H7 (cell line): ENCODE measurements around the gene ZFP90. TPM values are rescaled to one million over a fixed set of nuclear protein-coding genes. Genes with fewer than 3 reads are reported as not detected.
A peak's percentile ranks its signal among the peaks of the same experiment; 100 is the strongest.

Experiments
- DNase-seq: peaks from one replicate; pipeline ENCODE4 v3.0.0; 2012
- H3K27me3 ChIP-seq: 2 replicates; pipeline ENCODE4 v1.6.0; 2011; ENCODE audit warnings: mild to moderate bottlenecking, low read length; ENCODE audit not compliant: control insufficient read depth, insufficient read depth
- H3K36me3 ChIP-seq: replicated peaks from 2 replicates; pipeline ENCODE4 v1.5.1; 2011; ENCODE audit warnings: low read length; ENCODE audit not compliant: control insufficient read depth, insufficient read depth
- H3K4me3 ChIP-seq: 2 replicates; pipeline ENCODE4 v1.5.1; 2011; ENCODE audit warnings: low read depth, mild to moderate bottlenecking, control low read depth, low read length, moderate library complexity; ENCODE audit not compliant: insufficient read depth
- total RNA-seq: library from RNA; depleted of rRNA; stranded (reverse); fragments of >200 nt; shearing (Covaris generic); gene quantifications from 2 replicates; pipeline ENCODE4 v1.2.3, GENCODE V29; 2014; rRNA removed

Gene ZFP90
- total RNA-seq, 1 experiment from 2014 or later = 18.5 TPM

GRCh38 chr16:68590201-68590994, 51.3 kb downstream of the ZFP90 start:
- peak; percentile 94 for DNase-seq
- Histone ChIP-seq H3K27me3 (no peaks in the 10 kb centered on the region), H3K4me3 (no peak overlapping the region), H3K36me3 (no peaks in the 10 kb centered on the region)

GRCh38 chr16:68592466-68593337, 53.6 kb downstream of the ZFP90 start:
- Histone ChIP-seq H3K27me3 (no peaks in the 10 kb centered on the region), H3K4me3 (no peak overlapping the region), H3K36me3 (no peaks in the 10 kb centered on the region)
- peak; percentile 32 for DNase-seq

- H3K4me3 ChIP-seq = no peak overlapping the region
These were observed 57.2 kb downstream of the ZFP90 start for GRCh38 chr16:68596266-68596665.

GRCh38 chr16:68599586-68599985, 60.5 kb downstream of the ZFP90 start:
- Histone ChIP-seq H3K27me3 (no peaks in the 10 kb centered on the region), H3K4me3 (no peak overlapping the region), H3K36me3 (no peaks in the 10 kb centered on the region)
- DNase-seq = no peak

More at GRCh38 chr16:68596266-68596665, 57.2 kb downstream of the ZFP90 start:
- H3K36me3 ChIP-seq = no peaks in the 10 kb centered on the region
- no peaks in the 10 kb centered on the region for H3K27me3 ChIP-seq
- DNase-seq = no peak

DNA sequence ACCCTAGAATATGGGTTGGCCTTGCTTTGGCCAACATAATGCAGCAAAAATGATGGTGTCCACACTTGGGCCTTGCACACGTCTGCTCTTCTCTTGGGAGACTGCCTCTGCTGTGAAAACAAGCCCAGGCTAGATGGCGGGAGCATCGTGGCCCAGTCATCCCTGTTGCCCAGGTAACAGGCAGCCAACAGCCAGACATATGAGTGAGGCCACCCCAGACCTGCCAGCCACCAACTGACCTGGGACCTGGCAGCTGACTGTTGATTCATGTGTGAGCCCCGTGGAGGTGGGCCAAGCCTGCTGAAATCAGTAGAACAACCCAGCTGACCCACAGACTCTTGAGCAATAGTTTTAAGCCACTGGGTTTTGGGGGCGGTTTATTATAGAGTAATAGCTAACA, 66.7 kb downstream of the ZFP90 start:
- Histone ChIP-seq H3K36me3 (no peaks in the 10 kb centered on the region), H3K27me3 (no peaks in the 10 kb centered on the region), H3K4me3 (no peak overlapping the region)
- DNase-seq = no peak

DNA sequence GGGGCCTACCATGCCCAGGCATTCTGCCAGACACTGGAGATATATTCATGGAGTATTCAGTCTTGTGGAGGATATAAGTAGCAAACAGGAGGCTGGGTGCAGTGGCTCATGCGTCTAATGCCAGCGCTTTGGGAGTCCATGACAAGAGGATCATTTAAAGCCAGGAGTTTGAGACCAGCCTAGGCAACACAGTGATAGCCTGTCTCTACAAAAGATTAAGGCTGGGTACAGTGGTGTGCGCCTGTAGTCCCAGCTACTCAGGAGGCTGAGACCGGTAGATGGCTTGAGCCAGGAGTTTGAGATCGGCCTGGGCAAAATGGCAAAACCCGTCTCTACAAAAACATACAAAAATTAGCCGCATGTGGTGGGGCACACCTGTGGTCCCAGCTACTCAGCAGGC, 68.4 kb downstream of the ZFP90 start:
- Histone ChIP-seq H3K4me3 (no peak overlapping the region), H3K36me3 (no peaks in the 10 kb centered on the region), H3K27me3 (no peaks in the 10 kb centered on the region)
- no peak for DNase-seq

DNA sequence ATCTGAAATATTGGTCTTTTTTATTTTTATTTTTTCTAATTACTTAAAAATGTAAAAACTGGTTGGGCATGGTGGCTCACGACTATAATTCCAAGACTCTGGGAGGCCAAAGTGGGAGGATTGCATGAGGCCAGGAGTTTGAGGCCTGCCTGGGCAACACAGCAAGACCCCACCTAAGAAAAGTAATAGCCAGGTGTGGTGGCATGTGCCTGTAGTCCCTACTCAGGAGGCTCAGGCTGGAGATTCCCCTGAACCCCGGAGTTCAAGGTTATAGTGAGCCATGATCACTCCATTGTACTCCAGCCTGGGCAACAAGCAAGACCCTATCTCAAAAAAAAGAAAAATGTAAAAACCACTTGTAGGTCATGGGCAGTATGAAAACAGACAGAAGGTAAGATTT, 69.2 kb downstream of the ZFP90 start:
- Histone ChIP-seq H3K4me3 (no peak overlapping the region), H3K36me3 (no peaks in the 10 kb centered on the region), H3K27me3 (no peaks in the 10 kb centered on the region)
- no peak for DNase-seq

GRCh38 chr16:68612996-68613395, 73.9 kb downstream of the ZFP90 start:
- H3K27me3 ChIP-seq = no peaks in the 10 kb centered on the region
- H3K4me3 ChIP-seq = no peak overlapping the region
- DNase-seq = no peak
- H3K36me3 ChIP-seq = no peaks in the 10 kb centered on the region

DNA sequence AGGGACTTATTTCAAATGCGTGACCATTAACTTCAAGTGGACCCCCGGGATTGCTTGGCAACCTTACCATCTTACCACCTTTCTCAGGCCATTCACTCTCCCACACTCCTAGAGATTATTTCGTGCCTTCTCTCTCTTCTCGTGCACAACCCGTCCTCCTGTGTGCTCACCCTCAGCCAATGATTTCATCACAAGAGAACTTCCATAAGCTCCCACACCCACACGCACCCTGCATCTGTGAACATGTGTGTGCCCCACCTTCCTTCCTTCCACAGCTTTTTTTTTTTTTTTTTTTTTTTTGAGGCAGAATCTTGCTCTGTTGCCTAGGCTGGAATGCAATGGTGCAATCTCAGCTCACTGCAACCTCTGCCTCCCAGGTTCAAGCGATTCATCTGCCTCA, 78.6 kb downstream of the ZFP90 start:
- Histone ChIP-seq H3K27me3 (no peaks in the 10 kb centered on the region), H3K36me3 (no peaks in the 10 kb centered on the region), H3K4me3 (no peak overlapping the region)
- no peak for DNase-seq

Other genes starting within 250 kb of the ZFP90 start
- 15.8 and 20.7 TPM in 2 replicates for gene SLC7A6OS, start 228.3 kb upstream of the ZFP90 start, total RNA-seq
- gene PRMT7, start 228.3 kb upstream of the ZFP90 start, total RNA-seq = 34.6 and 56.5 TPM in 2 replicates
- gene SMPD3, start 90.8 kb upstream of the ZFP90 start, total RNA-seq = 0.42 and 1.8 TPM in 2 replicates
- 90.2 and 115 TPM in 2 replicates for gene CDH3, start 106.0 kb downstream of the ZFP90 start, total RNA-seq
- gene CDH1, start 198.0 kb downstream of the ZFP90 start, total RNA-seq = 19.0 and 38.6 TPM in 2 replicates